ENCODE results near the gene GRIK2.

GRIK2 gene

DNA sequence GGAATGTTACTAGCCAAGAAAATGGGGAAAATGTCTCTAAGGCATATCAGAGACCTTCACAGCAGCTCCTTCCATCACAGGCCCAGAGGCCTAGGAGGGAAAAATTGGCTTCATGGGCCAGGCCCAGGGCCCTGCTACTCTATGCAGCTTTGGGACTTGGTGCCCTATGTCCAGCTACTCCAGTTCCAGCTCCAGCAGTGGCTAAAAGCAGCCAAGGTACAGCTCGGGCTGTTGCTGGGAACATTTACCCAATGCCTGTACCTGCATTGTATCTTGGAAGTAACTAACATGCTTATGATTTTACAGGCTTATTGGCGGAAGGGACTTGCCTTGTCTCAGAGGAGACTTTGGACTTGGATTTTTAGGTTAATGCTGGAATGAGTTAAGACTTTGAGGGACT, 390.6 kb downstream of the GRIK2 start:
- no peak for DNase-seq (ENCODE audit: low spot score)

DNA sequence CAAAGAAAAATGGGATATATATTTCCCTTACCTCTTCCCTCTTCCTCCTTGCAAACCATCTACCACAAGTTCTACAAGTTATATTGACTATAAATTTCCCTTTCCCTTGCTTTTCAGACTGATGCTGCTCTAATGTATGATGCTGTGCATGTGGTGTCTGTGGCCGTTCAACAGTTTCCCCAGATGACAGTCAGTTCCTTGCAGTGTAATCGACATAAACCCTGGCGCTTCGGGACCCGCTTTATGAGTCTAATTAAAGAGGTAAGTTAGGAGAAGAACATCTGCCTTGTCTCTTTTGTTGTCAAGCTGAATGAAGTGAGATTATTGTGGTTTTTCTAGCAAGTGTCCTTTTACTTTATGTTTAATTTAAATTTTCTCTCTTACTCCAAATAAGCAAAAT, 406.0 kb downstream of the GRIK2 start:
- no peak for DNase-seq (ENCODE audit: low spot score)

DNA sequence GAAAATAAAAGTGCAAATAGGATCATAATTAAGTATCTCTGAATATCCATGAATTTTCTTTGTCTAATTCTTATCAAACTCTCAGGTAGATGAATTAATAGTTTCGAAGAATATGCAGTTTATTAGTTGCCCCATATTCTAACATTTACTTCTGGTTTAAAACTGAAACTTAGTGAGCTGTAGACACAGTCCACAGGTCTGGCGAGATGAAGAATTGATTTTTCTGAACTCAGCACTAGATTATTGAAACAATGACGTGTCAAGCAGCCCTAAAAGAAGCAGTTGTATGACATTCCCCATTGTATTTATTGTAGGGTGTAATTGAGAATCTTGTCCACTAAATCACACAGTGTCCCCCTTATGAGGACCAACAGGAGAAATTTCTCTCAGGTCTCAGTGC, 407.1 kb downstream of the GRIK2 start:
- no peak for DNase-seq (ENCODE audit: low spot score)

DNA sequence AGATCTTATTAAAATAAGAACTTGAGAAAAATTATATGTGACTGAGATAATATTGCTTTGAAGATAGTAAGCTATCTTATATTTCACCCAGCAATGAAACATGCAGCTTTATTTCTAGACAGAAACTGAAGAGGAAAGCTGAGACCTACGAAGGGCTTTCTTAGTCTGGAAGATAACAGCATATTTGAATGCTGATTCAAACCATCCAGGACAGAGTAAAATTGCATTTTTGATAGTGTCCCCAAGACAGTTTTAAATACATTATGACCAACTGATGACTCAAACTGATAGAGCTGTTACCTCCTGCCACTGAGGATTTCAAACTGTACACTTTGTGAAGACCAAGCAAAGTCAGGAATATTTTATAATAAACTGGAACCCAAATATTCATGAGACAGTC, 409.6 kb downstream of the GRIK2 start:
- DNase-seq (ENCODE audit: low spot score) = no peak

DNA sequence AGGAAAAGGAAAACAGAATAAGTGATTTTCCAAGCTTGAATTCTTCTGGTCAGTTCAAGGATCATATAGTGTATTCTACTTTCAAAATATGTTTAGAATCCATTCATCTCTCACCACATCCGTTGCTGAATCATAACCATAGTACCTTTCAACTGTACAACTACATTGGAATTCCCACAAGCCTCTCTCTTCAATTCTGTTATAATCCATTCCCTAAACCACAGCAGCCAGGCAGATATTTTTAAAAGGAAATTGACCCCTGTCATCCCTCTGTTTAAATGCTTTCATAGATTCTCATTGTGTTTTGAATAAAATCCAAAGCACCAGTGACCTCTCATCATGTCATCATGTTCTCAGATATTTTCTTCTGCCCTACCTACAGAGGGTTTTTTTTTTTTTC, 412.7 kb downstream of the GRIK2 start:
- DNase-seq (ENCODE audit: low spot score) = no peak

DNA sequence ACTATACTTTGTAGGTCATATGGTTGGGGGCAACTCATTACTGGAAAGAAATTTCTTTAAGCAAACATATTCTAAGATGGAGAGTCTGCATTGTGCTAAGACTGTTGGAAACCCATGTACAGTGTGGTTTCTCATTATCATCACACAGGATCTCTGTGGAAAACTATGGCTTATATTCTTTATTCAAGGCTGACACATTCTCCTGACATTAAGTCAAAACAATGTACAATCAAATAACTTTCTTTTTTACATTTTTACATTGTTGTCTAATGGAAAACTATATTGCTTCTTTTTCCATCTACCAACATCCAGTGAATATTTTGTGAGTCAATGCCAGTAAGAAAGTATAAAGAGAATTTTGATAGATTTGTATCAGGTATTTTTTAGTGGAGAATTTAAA, 417.6 kb downstream of the GRIK2 start:
- no peak for DNase-seq (ENCODE audit: low spot score)

DNA sequence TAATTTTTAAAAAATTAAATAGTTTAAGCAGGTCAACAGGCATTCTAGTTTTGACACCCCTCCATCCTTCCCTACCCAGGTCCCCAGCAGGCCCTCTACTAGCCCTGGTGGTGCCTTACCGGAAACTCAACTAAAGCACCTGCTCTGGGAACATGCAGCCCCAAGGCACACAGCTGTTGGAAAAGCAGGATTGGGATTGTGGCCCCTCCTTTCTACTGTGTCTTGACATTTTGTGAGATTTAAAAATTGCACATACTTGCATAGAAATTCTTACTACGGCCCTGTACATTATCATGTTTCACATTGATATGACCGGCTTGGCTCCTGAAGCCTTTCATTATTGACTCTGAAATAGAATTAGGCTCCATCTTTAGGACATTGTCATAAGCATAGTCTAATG, 423.2 kb downstream of the GRIK2 start:
- no peak for DNase-seq (ENCODE audit: low spot score)

DNA sequence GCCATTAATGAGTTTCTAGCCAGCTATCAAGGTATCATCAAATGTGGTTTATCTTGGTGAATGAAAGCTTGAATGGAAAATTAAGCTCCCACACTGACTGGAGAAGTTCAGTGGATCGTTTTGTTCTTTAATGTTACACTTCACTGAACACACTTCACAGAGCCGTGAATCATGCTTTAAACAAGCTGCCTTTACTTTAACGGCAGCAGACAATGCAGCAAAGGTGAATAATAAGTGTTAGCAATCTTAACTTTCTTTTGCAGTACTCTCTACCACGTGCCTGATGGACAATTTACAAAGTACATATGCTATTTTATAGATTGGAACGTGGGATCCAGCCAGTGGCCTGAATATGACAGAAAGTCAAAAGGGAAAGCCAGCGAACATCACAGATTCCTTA, 424.5 kb downstream of the GRIK2 start:
- no peak for DNase-seq (ENCODE audit: low spot score)

DNA sequence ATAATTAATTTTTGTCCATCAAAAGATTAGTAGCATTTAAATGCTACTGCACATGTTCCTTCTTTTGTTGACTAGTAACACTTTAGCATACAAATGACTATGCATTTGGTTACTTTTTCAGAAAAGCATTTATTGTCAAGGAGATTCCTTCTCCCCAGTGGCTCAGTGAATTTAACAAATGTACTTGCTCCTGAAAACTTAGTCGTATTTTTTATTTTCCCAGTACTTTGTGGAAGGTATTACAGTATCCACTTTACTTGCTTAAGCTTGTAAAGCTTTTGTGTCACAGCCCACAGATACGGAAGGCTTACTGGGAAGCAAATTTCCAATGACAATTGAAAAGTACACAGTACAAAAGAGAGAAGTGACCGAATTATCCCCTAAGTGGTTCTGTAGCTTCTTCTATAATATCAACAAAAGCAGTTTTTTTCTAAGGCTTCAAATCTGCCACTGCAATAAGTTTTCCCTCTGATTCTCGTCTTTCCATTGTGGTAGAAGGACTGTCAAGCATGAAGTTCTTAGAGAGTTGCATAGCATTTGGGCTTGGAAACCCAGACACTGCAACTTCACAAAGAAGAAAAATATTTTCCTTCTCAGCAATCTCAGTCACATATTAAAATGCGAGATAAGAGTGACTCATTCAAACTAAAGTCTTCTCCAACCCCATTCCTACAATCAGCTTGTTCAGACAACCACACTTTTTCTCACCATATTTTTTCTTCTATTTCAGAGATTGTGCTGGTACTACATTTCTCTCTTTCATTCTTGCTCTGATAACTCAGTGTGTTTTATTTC, 431.2 kb downstream of the GRIK2 start:
- no peak for DNase-seq (ENCODE audit: low spot score)

DNA sequence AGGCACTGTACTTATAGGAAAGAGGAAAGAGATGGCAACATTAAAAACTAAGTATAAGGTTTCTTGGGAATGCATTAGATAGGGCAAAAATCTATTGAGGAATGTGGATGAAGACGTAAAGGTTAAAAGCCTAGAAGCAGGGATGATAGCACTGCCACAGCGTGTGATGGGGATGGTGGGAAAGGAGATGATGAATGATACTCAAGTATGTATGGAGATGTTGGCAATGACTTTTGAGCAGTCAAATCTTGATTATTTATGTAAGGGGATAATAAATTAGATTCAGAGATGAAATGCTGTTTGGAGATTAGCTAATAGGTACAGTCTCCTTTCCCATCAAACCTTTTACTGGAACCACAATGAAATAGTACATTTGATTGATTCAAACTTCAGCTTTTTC, 432.8 kb downstream of the GRIK2 start:
- no peak for DNase-seq (ENCODE audit: low spot score)

DNA sequence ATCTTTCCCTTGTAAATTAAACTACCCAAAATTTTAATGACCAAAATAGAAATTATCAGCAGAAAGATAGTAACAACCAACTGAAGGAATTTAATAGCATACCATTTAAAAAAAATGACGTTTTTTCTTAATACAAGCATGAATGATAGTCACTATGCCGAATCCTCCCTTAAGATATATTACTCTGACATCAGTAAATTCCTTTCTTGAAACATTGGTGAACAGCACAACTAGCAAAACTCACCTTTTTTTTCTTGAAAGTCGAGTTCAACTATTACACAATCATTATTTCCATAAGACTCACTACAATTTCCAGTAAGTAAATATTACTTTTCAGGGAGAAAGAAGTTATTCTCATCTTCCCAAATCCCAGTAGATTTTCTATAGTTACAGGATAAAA, 433.2 kb downstream of the GRIK2 start:
- DNase-seq (ENCODE audit: low spot score) = no peak

DNA sequence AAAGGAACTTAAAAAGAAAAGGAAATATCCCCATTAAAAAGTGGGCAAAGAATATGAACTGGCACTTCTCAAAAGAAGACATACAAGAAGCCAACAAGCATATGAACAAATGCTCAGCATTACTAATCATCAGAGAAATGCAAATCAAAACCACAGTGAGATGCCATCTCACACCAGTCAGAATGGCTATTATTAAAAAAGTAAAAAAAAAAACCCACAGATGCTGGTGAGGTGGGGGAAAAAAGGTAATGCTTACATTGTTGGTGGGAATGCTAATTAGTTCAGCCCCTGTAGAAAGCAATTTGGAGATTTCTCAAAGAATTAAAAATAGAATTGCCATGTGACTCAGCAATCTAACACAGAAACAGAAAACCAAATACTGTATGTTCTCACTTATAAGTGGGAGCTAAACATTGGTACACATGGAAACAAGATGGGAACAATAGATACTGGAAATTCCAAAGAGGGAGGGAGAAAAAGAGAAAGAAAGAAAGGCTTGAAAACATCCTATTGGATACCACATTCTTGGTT, 437.1 kb downstream of the GRIK2 start:
- no peak for DNase-seq (ENCODE audit: low spot score)

DNA sequence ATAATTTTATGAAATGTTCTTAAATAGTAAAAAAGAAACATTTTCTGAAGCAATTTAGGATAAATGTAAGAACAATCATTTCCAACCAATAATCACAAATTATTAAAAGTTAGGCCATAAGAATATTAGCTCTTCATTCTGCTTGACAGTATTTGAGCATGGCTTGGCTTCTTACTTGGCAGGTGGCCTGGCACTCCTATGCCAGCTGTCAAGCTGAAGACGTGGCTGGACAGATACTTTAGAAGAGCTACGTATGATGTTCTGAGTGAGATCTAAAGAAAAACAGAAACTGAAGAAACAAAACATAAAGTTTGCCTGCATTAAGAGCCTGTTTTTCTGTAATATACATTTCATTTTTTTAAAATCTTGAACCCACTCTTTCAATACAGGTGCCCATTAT, 438.9 kb downstream of the GRIK2 start:
- DNase-seq (ENCODE audit: low spot score) = no peak

DNA sequence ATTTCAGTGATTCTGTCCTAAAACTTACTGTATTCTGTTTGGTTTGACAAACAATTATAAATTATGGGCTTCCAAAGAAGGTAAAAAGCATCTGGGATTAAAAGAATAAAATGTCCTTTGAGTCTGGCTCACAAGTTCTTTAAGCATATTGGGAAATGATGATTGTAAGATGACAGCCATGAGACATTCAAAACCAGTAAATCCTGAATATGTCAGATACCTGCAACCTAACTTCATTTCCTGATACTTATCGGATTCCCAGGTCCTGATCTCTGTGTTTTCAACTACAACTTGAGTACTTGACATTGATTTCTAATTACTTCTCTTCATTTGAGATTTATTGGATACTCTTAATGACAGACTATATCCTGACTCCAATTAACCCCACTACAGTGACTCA, 446.6 kb downstream of the GRIK2 start:
- no peak for DNase-seq (ENCODE audit: low spot score)

DNA sequence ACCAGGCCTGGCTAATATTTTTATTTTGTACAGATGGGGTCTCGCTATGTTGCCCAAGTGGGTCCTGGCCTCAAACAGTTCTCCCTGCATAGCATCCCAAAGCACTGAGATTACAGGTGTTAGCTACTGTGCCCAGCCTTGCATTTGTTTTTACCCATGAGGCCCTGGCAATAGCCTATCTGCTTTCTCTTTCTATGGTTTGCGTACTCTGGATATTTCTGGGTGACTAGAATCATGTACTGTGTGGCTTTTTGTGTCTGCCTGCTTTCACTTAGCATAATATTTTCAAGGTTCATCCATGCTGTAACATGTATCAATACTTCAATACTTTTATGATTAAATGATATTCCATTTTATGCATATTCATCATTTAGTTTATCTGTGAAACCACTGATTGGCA, 451.7 kb downstream of the GRIK2 start:
- DNase-seq (ENCODE audit: low spot score) = no peak

DNA sequence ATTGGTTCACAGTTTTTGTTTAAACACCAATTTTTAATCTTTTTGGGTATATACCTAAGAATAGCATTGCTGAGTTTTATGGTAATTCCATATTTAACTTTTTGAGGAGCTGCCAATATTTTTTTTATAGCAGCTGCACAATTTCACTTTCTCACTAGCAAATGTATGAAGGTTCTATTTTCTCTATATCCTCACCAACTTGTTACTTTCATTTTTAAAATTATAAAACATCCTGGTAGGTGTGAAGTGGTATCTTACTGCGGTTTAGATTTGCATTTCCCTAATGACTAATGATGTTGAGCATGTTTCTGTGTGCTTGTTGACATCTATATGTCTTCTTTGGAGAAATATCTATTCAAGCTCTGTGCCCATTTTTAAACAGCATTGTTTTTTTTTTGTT, 452.1 kb downstream of the GRIK2 start:
- DNase-seq (ENCODE audit: low spot score) = no peak

DNA sequence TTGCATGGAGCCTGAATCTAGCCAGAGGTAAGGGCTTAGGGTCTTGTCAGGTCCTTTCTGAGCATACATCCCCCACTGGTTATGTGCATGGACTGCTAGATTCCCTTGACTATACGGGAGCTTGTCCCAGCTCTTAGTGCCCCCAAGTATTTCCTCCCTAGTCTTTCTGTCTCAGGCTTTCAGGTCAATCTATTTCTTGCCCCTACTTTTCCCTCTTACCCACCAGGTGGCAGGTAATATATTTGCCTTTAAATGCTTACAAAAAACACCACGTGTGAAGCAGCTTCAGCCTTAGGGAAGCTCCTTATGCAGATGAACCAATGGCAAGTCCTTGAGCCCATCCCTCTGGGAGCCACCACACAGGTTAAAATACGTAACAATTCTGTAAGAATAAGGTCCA, 454.2 kb downstream of the GRIK2 start:
- no peak for DNase-seq (ENCODE audit: low spot score)

DNA sequence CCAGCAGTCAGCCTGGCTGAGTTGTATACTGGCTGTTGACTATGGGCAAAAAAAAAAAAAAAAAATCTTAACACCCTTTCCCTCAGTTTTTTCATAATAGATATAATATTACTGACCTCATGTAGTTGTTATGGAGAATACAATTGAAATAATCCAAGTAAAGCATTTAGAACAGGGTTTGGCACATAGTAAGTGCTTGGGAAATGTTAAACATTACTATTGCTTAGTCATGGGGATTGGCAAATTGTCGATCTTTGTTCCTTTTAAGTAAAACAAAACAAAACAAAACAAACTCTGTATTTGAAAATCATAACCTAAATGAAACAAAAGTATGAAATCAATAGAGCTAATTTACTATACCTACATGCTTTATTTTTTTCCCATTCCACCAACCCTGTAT, 458.4 kb downstream of the GRIK2 start:
- DNase-seq (ENCODE audit: low spot score) = no peak

DNA sequence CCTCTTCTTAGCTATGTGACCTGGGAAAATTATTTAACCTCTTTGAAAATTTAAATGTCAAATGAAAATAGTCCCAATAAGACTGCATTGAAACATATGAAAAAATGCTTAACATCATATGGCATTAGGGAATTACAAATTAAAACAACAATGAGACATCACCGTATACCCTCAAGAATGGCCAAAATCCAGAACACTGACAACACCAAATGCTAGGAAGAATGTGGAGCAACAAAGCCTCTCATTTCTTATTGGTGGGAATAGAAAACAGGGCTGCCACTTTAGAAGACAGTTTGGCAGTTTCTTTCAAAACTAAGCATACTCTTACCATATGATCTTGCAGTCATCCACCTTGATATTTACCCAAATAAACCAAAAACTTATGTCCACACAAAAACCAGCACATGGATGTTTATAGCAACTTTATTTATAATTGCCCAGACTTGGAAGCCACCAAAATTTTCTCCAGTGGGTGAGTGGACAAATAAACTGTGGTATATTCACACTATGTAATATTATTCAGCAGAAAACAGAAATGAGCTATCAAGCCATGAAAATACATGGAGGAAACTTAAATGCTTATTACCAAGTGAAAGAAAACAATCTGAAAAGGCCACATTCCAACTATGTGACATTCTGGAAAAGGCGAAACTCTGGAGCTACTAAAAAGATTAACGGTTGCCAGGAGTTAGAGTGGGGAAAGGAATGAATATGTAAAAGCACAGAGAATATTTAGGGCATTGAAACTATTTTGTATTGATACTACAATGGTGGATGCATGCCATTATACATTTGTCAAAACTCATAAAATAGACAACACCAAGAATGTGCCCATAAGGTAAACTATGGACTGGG, 459.9 kb downstream of the GRIK2 start:
- no peak for DNase-seq (ENCODE audit: low spot score)

DNA sequence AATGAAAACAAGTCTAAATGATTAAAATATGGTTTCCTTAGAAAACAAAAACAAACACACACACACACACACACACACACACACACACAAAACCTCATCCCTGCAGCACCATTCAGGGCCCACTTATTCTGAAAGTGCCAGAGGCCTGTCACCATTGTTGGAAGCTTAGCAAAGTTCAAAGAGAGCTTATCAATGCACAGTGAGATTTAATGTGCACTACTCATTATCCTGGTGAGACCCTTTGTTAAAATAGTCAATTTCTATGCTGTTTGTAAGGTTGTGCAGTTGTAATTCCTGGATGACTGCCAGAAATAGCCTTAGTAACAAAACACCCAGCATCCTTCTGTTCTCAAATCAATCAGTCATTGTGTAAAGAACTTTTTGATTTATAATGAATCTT, 482.9 kb downstream of the GRIK2 start:
- DNase-seq (ENCODE audit: low spot score) = no peak

DNA sequence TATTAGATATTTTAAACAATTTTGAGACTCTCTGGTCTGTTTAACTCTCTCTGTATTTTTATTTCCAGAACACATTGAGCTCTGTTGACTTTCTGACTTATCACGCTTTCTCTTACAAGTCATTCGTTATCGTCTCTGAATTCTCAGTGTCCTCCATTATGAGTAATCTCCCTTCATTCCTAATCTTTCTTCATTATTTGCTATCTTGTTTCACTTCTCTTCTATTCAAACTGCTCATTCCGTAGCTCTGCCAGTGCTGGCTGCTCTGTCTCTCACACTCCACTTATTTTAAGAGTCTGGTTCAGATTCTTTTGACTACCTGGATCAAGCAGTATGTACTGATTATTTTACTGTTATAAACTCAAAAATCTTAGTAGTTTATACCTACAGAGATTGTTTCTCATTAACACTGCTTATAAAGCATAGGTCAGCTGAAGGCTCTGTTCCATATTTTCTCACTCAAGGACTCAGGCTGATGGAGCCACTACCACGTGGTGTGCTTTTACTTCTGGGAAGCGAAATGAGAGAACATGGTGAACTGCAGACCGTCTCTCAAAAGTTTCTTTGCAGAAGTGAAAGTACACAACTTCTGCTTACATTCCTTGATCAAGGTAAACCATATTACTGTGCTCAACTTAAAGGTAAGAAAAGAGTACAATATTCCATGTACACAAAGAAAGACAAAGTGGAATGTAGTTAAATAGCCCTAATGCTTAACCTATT, 485.2 kb downstream of the GRIK2 start:
- DNase-seq (ENCODE audit: low spot score) = no peak

DNA sequence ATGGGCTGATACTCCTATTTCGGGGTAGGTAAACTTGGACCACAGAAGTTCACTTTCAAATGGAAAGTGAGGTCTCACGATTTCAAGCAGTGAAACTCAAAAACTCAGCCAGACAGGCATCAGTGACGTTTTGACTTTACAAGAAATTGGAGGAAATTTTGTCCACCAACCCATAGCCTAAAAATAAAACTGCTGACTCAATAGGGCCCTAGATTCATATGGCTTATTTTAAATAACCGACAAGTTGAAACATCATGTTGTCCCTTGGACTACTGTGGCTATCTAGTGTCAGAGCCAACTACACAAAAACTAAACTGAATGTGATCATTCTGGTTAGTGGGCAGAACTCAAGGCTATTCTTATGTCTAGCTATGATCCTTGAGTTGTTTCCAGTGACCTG, 486.3 kb downstream of the GRIK2 start:
- no peak for DNase-seq (ENCODE audit: low spot score)

DNA sequence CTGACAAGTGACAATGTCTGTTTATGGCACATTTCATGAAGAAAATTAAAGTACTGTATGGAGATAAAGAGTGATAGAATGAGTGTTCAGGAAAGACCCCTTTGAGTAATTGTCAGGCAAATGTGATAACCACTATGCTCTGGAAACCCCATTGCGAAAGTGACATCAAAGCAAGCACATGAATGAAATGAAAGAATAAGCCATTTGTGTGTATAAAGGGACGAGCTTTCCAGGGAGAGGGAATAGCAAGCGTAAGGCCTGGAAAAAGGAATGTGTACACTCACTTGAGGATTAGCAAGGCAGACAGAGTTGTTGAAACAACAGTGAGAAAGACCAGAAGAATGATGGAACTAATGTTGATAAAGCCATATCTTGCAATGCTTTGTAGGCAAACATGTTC, 490.0 kb downstream of the GRIK2 start:
- DNase-seq (ENCODE audit: low spot score) = no peak

Data from HuH-7 (cell line).